ENCODE measurements around the gene ASIC2.

Gene ASIC2

GRCh38 chr17:33217891-33218290 is 75.2 kb downstream of the ASIC2 start:
- TF ChIP-seq SPI1 (IDR thresholded peaks at IDR 0.05; ENCODE audit: borderline replicate concordance, low read depth), result no peak
- TF ChIP-seq GABPA (IDR thresholded peaks at IDR 0.05; ENCODE audit: low read depth), result no peak
- TF ChIP-seq, protein P1, sequence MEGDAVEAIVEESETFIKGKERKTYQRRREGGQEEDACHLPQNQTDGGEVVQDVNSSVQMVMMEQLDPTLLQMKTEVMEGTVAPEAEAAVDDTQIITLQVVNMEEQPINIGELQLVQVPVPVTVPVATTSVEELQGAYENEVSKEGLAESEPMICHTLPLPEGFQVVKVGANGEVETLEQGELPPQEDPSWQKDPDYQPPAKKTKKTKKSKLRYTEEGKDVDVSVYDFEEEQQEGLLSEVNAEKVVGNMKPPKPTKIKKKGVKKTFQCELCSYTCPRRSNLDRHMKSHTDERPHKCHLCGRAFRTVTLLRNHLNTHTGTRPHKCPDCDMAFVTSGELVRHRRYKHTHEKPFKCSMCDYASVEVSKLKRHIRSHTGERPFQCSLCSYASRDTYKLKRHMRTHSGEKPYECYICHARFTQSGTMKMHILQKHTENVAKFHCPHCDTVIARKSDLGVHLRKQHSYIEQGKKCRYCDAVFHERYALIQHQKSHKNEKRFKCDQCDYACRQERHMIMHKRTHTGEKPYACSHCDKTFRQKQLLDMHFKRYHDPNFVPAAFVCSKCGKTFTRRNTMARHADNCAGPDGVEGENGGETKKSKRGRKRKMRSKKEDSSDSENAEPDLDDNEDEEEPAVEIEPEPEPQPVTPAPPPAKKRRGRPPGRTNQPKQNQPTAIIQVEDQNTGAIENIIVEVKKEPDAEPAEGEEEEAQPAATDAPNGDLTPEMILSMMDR (IDR thresholded peaks at IDR 0.05; ENCODE audit: insufficient read depth, low read length), result no peak
- TF ChIP-seq POLR2AphosphoS5 (IDR thresholded peaks at IDR 0.05; ENCODE audit: low read depth), result no peak
- TF ChIP-seq, protein P2, sequence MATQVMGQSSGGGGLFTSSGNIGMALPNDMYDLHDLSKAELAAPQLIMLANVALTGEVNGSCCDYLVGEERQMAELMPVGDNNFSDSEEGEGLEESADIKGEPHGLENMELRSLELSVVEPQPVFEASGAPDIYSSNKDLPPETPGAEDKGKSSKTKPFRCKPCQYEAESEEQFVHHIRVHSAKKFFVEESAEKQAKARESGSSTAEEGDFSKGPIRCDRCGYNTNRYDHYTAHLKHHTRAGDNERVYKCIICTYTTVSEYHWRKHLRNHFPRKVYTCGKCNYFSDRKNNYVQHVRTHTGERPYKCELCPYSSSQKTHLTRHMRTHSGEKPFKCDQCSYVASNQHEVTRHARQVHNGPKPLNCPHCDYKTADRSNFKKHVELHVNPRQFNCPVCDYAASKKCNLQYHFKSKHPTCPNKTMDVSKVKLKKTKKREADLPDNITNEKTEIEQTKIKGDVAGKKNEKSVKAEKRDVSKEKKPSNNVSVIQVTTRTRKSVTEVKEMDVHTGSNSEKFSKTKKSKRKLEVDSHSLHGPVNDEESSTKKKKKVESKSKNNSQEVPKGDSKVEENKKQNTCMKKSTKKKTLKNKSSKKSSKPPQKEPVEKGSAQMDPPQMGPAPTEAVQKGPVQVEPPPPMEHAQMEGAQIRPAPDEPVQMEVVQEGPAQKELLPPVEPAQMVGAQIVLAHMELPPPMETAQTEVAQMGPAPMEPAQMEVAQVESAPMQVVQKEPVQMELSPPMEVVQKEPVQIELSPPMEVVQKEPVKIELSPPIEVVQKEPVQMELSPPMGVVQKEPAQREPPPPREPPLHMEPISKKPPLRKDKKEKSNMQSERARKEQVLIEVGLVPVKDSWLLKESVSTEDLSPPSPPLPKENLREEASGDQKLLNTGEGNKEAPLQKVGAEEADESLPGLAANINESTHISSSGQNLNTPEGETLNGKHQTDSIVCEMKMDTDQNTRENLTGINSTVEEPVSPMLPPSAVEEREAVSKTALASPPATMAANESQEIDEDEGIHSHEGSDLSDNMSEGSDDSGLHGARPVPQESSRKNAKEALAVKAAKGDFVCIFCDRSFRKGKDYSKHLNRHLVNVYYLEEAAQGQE (IDR thresholded peaks at IDR 0.05; ENCODE audit: insufficient replicate concordance, low read depth), result no peak
- H3K27ac ChIP-seq (replicated peaks), result no peak overlapping the region
- H3K4me3 ChIP-seq (replicated peaks; ENCODE audit: insufficient read depth, low read length), result no peak overlapping the region
- no peak for DNase-seq (ENCODE audit: low read depth in 1 of 2, low spot score in 1 of 2)
- no peaks in the 10 kb centered on the region for H3K27me3 ChIP-seq (ENCODE audit: insufficient read depth, poor library complexity, severe bottlenecking)

- DNase-seq (ENCODE audit: low read depth in 1 of 2, low spot score in 1 of 2), result no peak
- Histone ChIP-seq H3K27me3 (ENCODE audit: insufficient read depth, poor library complexity, severe bottlenecking) (no peaks in the 10 kb centered on the region), H3K4me3 (replicated peaks; ENCODE audit: insufficient read depth, low read length) (no peak overlapping the region), H3K27ac (replicated peaks) (no peak overlapping the region)
- TF ChIP-seq, protein P1 (IDR thresholded peaks at IDR 0.05; ENCODE audit: insufficient read depth, low read length), result no peak
- TF ChIP-seq, protein P2 (IDR thresholded peaks at IDR 0.05; ENCODE audit: insufficient replicate concordance, low read depth), result no peak
- no peak for TF ChIP-seq GABPA (IDR thresholded peaks at IDR 0.05; ENCODE audit: low read depth)
- no peak for TF ChIP-seq SPI1 (IDR thresholded peaks at IDR 0.05; ENCODE audit: borderline replicate concordance, low read depth)
- no peak for TF ChIP-seq POLR2AphosphoS5 (IDR thresholded peaks at IDR 0.05; ENCODE audit: low read depth)
Measured at GRCh38 chr17:33214996-33215395, 78.1 kb downstream of the ASIC2 start.

GRCh38 chr17:33210285-33210684 is 82.8 kb downstream of the ASIC2 start:
- Histone ChIP-seq H3K27ac (replicated peaks) (no peak overlapping the region), H3K27me3 (ENCODE audit: insufficient read depth, poor library complexity, severe bottlenecking) (no peaks in the 10 kb centered on the region), H3K4me3 (replicated peaks; ENCODE audit: insufficient read depth, low read length) (no peak overlapping the region)
- no peak for DNase-seq (ENCODE audit: low read depth in 1 of 2, low spot score in 1 of 2)
- TF ChIP-seq, protein P2 (IDR thresholded peaks at IDR 0.05; ENCODE audit: insufficient replicate concordance, low read depth), result no peak
- TF ChIP-seq GABPA (IDR thresholded peaks at IDR 0.05; ENCODE audit: low read depth) (no peak), SPI1 (IDR thresholded peaks at IDR 0.05; ENCODE audit: borderline replicate concordance, low read depth) (no peak), POLR2AphosphoS5 (IDR thresholded peaks at IDR 0.05; ENCODE audit: low read depth) (no peak)
- TF ChIP-seq, protein P1 (IDR thresholded peaks at IDR 0.05; ENCODE audit: insufficient read depth, low read length), result no peak

Measured in HL-60 (cell line).